Endothelial cell of umbilical vein (primary cell): ENCODE results near the gene MUC3A. TPM values are rescaled to one million over a fixed set of nuclear protein-coding genes. Genes with fewer than 3 reads are reported as not detected.

Source experiments
- BruUV-seq: library from RNA; stranded (reverse); fragments of 400-500 nt; replicated peaks from 2 replicates; lab custom pipeline; 2021; lab: Mats Ljungman, UMichigan
- CTCF ChIA-PET: fragments of 300-600, 350-600 bp; sonication (Branson Sonifier 250); formaldehyde crosslinking; loops from one replicate; lab custom pipeline; 2021; ENCODE audit warnings: antibody characterized with exemption, inconsistent platforms; lab: Charles Lee
- POLR2A ChIA-PET: fragments of 300-600, 350-600 bp; sonication (Branson Sonifier 250); formaldehyde crosslinking; loops from one replicate; lab custom pipeline; 2021; ENCODE audit warnings: antibody characterized with exemption, inconsistent platforms; lab: Charles Lee
- DNase-seq: peaks from one replicate; pipeline ENCODE4 v3.0.0-alpha.2; 2011; ENCODE audit warnings: low read depth, low spot score
- FAIRE-seq: peaks from 2 replicates; lab custom pipeline; 2011; peaks lifted over from hg19 to GRCh38; lab: Jason Lieb, UNC
- H2AFZ ChIP-seq: 2 replicates; pipeline ENCODE4 v1.6.0; 2012; ENCODE audit warnings: low read depth, low read length, control low read depth, inconsistent platforms
- H3K27ac ChIP-seq: 2 replicates; pipeline ENCODE4 v1.5.1; 2011; ENCODE audit warnings: low read depth, mild to moderate bottlenecking, control low read depth, low read length, moderate library complexity; ENCODE audit not compliant: insufficient read depth
- H3K27me3 ChIP-seq, 2 experiments: 2 replicates each; pipeline versions ENCODE4 v1.6.0 to v1.6.1; 2011; ENCODE audit warnings: low read length in 2 of 2, mixed read lengths in 1 of 2; ENCODE audit not compliant: control insufficient read depth in 2 of 2, insufficient read depth in 2 of 2
- H3K36me3 ChIP-seq, 2 experiments: 2 replicates in 1 of 2; 3 replicates in 1 of 2; pipeline ENCODE4 v1.5.1; 2011; ENCODE audit warnings: low read length in 2 of 2, mild to moderate bottlenecking in 1 of 2, moderate library complexity in 1 of 2; ENCODE audit not compliant: control insufficient read depth in 2 of 2, insufficient read depth in 2 of 2; ENCODE audit errors: extremely low read depth in 1 of 2
- H3K4me1 ChIP-seq: 3 replicates; pipeline ENCODE4 v1.5.1; 2011; ENCODE audit warnings: mild to moderate bottlenecking, low read length; ENCODE audit not compliant: control insufficient read depth, insufficient read depth; ENCODE audit errors: extremely low read depth
- H3K4me2 ChIP-seq: 2 replicates; pipeline ENCODE4 v1.6.1; 2011; ENCODE audit warnings: low read length, control low read depth, mixed read lengths; ENCODE audit not compliant: insufficient read depth
- H3K4me3 ChIP-seq, 3 experiments: fragments of 200-600 bp in 1 of 3; sonication (generic), shearing (Covaris generic) in 1 of 3; replicated peaks in 1 of 3; 2 replicates each; pipeline ENCODE4 v1.5.1; 2011 to 2016; ENCODE audit warnings: control low read depth in 3 of 3, low read length in 3 of 3, mild to moderate bottlenecking in 2 of 3, inconsistent platforms in 1 of 3, low read depth in 1 of 3, moderate library complexity in 1 of 3; ENCODE audit not compliant: insufficient read depth in 1 of 3
- H3K79me2 ChIP-seq: 2 replicates; pipeline ENCODE4 v1.6.0; 2012; ENCODE audit warnings: low read length, inconsistent platforms; ENCODE audit not compliant: control insufficient read depth, insufficient read depth
- H3K9ac ChIP-seq: replicated peaks from 2 replicates; pipeline ENCODE3; 2011; ENCODE audit warnings: low read length, control low read depth; ENCODE audit not compliant: insufficient read depth; ENCODE audit errors: extremely low read depth
- H3K9me1 ChIP-seq: replicated peaks from 3 replicates; pipeline ENCODE4 v1.6.0; 2011; ENCODE audit warnings: mild to moderate bottlenecking, low read length; ENCODE audit not compliant: control insufficient read depth, insufficient read depth; ENCODE audit errors: extremely low read depth
- H3K9me3 ChIP-seq: replicated peaks from 2 replicates; pipeline ENCODE4 v1.5.1; 2012; ENCODE audit warnings: low read length, inconsistent platforms; ENCODE audit not compliant: control insufficient read depth, insufficient read depth
- H4K20me1 ChIP-seq: replicated peaks from 2 replicates; pipeline ENCODE3; 2011; ENCODE audit warnings: mild to moderate bottlenecking, low read length; ENCODE audit not compliant: control insufficient read depth, insufficient read depth; ENCODE audit errors: extremely low read depth
- CTCF ChIP-seq, 2 donors: IDR thresholded peaks; 1 replicate in 1 of 2; 2 replicates in 1 of 2; pipeline ENCODE4 v1.5.1; 2011; ENCODE audit warnings: low read length in 2 of 2, mild to moderate bottlenecking in 2 of 2, moderate library complexity in 2 of 2, control low read depth in 1 of 2, inconsistent platforms in 1 of 2, low read depth in 1 of 2; ENCODE audit not compliant: insufficient read depth in 1 of 2; ENCODE audit errors: extremely low read depth in 1 of 2
- EZH2 ChIP-seq: IDR thresholded peaks from 2 replicates; pipeline ENCODE4 v1.6.1; 2012; ENCODE audit warnings: borderline replicate concordance, low read depth, mild to moderate bottlenecking, moderate library complexity, low read length, inconsistent platforms; ENCODE audit not compliant: severe bottlenecking
- FOS ChIP-seq: IDR thresholded peaks from 2 replicates; pipeline ENCODE4 v1.6.1; 2011; ENCODE audit warnings: mild to moderate bottlenecking, low read length, moderate library complexity, borderline replicate concordance; ENCODE audit not compliant: insufficient read depth
- GATA2 ChIP-seq: IDR thresholded peaks from 2 replicates; pipeline ENCODE4 v1.7.0; 2011; ENCODE audit warnings: low read depth, mild to moderate bottlenecking, moderate library complexity, mixed read lengths, low read length; ENCODE audit not compliant: insufficient read length, insufficient read depth
- JUN ChIP-seq: IDR thresholded peaks from 2 replicates; pipeline ENCODE4 v1.6.1; 2011; ENCODE audit warnings: borderline replicate concordance, low read depth; ENCODE audit not compliant: insufficient read length, insufficient read depth
- MAX ChIP-seq: IDR thresholded peaks from 2 replicates; pipeline ENCODE4 v1.6.1; 2011; ENCODE audit not compliant: insufficient read depth, insufficient read length
- MYC ChIP-seq: IDR thresholded peaks from one replicate; pipeline ENCODE4 v1.6.1; 2011; ENCODE audit warnings: mild to moderate bottlenecking, low read depth, low read length
- POLR2A ChIP-seq: IDR thresholded peaks from 2 replicates; pipeline ENCODE4 v1.6.1; 2012; ENCODE audit warnings: low read depth, mild to moderate bottlenecking, control low read depth, low read length
- POLR2AphosphoS5 ChIP-seq: IDR thresholded peaks from 2 replicates; pipeline ENCODE4 v1.6.1; 2012; ENCODE audit warnings: low read depth, mild to moderate bottlenecking, control low read depth, low read length, moderate library complexity; ENCODE audit not compliant: insufficient read depth
- dilution Hi-C: fragments of 300-500 bp; cut with MboI; formaldehyde crosslinking; loops from one replicate; pipeline ENCODE4 v1.15.0; 2019; ENCODE audit warnings: low sequenced_read_pairs; ENCODE audit not compliant: extremely low pct_ligation_motif_present
- intact Hi-C: fragments of 100-400 bp; cut with micrococcal nuclease; formaldehyde crosslinking; loops from one replicate; pipeline ENCODE4 v1.10.0; 2022
- polyA plus RNA-seq, 4 experiments: library from polyadenylated mRNA; depleted of rRNA in 3 of 4; stranded (reverse) in 3 of 4; unstranded in 1 of 4; fragments of >200 nt; gene quantifications; 2 replicates each; pipeline versions ENCODE4 v1.2.1 to v1.2.3, GENCODE V29; 2011 to 2012; ENCODE audit warnings: missing spikeins in 1 of 4
- total RNA-seq: library from RNA; stranded (reverse); gene quantifications from 2 replicates; pipeline ENCODE4 v1.2.3, GENCODE V29; 2021

The MUC3A gene
- total and polyA plus RNA-seq, 2 donors (not counting 3 experiments of a cell fraction or from before 2014, with no cell fraction given), result not detected

GRCh38 chr7:100946111-100946510 is 3.2 kb upstream of the MUC3A start:
- dilution Hi-C loops, result no loop called here
- intact Hi-C loops, result no loop called here
- H3K36me3 ChIP-seq, result no peaks in the 10 kb centered on the region
- no peaks in the 10 kb centered on the region for H3K9me1 ChIP-seq
- H3K27ac ChIP-seq, result no peak overlapping the region
- H3K79me2 ChIP-seq, result no peaks in the 10 kb centered on the region
- no TSS peak for BruUV-seq
- CTCF ChIA-PET, result interaction anchor here (1.1 to 1.6 kb wide), 2 partner anchors 20 to 452 kb away, joined by 3 to 4 read pairs; no protein-coding TSS in a partner anchor
- H3K27me3 ChIP-seq, result peaks cover 0 to 9% of the 10 kb centered on the region in 2 experiments
- TF ChIP-seq EZH2, result no peak
- no peak for TF ChIP-seq JUN
- no peak for TF ChIP-seq MYC
- TF ChIP-seq FOS, result no peak
- TF ChIP-seq CTCF (IDR thresholded peaks at IDR 0.05; ENCODE audit: extremely low read depth in 1 of 2, insufficient read depth in 1 of 2, low read depth in 1 of 2, low read length in 2 of 2), result no peak
- TF ChIP-seq GATA2, result no peak
- TF ChIP-seq MAX, result no peak
- TF ChIP-seq POLR2AphosphoS5, result no peak
- no peak for TF ChIP-seq POLR2A
- H3K9ac ChIP-seq, result no peak overlapping the region
- no peak overlapping the region for H2AFZ ChIP-seq
- DNase-seq (no peak), FAIRE-seq (no peak)
- no peak overlapping the region for H3K4me2 ChIP-seq
- H3K9me3 ChIP-seq, result no peaks in the 10 kb centered on the region
- POLR2A ChIA-PET, result no interaction called here
- peaks cover 6% of the 10 kb centered on the region for H3K4me1 ChIP-seq
- no peak overlapping the region for H3K4me3 ChIP-seq
- H4K20me1 ChIP-seq, result no peaks in the 10 kb centered on the region
